Measurements from ENCODE around the gene GINS2. TPM values are rescaled to one million over a fixed set of nuclear protein-coding genes. Genes with fewer than 3 reads are reported as not detected.
A peak's percentile ranks its signal among the peaks of the same experiment; 100 is the strongest.

Gene GINS2
- total and polyA plus RNA-seq, 2 experiments from 2014 or later, result 40.5 to 44.4 TPM

DNA sequence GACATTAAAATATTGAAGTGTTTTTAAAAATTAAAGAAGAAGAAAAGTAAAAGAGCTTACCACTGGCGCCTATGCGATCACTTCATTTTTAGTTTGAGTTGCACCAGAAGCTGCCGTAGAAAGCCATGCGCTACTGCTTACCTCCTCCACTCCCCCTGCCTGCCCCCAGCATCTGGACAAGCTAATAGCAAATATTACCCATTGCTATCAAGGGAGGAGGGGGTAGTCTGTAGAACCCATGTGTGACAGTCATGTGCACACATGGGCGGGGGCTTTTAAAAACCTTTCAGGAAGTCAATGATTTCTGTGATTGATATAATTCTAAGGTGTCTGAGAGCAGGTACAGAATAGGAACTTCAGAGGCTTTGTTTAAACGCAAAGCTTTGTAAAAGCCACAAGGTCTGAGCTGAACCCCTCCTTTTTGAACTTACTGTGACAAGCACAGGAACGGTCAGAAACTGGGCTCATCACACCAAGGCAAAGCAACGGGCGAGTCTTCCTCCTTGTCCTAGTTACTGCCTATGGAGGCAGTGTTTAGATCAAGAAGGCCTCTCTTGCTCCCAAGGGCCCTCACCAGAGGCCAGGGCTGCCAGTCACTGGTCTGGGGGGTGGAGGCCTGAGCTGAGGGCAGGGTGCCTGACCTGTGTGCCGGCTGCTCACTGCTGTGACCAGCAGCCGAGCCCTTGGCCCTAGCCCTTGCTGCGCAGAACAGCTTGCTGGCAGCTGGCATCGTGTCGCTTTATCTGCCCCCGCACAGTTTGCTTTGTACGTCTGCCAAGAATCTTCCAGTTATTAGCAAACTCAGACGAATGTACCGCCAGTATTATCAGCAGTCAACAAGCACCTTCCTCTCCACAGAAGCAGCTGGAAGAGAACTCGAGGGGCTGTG, 15.0 kb downstream of the GINS2 start (continued):
- TF ChIP-seq, protein P1, sequence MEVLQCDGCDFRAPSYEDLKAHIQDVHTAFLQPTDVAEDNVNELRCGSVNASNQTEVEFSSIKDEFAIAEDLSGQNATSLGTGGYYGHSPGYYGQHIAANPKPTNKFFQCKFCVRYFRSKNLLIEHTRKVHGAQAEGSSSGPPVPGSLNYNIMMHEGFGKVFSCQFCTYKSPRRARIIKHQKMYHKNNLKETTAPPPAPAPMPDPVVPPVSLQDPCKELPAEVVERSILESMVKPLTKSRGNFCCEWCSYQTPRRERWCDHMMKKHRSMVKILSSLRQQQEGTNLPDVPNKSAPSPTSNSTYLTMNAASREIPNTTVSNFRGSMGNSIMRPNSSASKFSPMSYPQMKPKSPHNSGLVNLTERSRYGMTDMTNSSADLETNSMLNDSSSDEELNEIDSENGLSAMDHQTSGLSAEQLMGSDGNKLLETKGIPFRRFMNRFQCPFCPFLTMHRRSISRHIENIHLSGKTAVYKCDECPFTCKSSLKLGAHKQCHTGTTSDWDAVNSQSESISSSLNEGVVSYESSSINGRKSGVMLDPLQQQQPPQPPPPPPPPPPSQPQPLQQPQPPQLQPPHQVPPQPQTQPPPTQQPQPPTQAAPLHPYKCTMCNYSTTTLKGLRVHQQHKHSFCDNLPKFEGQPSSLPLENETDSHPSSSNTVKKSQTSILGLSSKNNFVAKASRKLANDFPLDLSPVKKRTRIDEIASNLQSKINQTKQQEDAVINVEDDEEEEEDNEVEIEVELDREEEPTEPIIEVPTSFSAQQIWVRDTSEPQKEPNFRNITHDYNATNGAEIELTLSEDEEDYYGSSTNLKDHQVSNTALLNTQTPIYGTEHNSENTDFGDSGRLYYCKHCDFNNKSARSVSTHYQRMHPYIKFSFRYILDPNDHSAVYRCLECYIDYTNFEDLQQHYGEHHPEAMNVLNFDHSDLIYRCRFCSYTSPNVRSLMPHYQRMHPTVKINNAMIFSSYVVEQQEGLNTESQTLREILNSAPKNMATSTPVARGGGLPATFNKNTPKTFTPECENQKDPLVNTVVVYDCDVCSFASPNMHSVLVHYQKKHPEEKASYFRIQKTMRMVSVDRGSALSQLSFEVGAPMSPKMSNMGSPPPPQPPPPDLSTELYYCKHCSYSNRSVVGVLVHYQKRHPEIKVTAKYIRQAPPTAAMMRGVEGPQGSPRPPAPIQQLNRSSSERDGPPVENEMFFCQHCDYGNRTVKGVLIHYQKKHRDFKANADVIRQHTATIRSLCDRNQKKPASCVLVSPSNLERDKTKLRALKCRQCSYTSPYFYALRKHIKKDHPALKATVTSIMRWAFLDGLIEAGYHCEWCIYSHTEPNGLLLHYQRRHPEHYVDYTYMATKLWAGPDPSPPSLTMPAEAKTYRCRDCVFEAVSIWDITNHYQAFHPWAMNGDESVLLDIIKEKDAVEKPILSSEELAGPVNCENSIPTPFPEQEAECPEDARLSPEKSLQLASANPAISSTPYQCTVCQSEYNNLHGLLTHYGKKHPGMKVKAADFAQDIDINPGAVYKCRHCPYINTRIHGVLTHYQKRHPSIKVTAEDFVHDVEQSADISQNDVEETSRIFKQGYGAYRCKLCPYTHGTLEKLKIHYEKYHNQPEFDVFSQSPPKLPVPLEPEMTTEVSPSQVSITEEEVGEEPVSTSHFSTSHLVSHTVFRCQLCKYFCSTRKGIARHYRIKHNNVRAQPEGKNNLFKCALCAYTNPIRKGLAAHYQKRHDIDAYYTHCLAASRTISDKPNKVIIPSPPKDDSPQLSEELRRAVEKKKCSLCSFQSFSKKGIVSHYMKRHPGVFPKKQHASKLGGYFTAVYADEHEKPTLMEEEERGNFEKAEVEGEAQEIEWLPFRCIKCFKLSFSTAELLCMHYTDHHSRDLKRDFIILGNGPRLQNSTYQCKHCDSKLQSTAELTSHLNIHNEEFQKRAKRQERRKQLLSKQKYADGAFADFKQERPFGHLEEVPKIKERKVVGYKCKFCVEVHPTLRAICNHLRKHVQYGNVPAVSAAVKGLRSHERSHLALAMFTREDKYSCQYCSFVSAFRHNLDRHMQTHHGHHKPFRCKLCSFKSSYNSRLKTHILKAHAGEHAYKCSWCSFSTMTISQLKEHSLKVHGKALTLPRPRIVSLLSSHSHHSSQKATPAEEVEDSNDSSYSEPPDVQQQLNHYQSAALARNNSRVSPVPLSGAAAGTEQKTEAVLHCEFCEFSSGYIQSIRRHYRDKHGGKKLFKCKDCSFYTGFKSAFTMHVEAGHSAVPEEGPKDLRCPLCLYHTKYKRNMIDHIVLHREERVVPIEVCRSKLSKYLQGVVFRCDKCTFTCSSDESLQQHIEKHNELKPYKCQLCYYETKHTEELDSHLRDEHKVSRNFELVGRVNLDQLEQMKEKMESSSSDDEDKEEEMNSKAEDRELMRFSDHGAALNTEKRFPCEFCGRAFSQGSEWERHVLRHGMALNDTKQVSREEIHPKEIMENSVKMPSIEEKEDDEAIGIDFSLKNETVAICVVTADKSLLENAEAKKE (CRISPR knock-in tag; IDR thresholded peaks at IDR 0.05), result no peak
- TF ChIP-seq EZH2phosphoT487 (IDR thresholded peaks at IDR 0.05; ENCODE audit: unreplicated experiment) (no peak), EZH2 (IDR thresholded peaks at IDR 0.05; ENCODE audit: low read depth, unreplicated experiment) (no peak), STAT1 (IDR thresholded peaks at IDR 0.05; ENCODE audit: unreplicated experiment) (no peak), ZNF114 (CRISPR knock-in tag; IDR thresholded peaks at IDR 0.05) (no peak), JUNB (IDR thresholded peaks at IDR 0.05; ENCODE audit: unreplicated experiment) (no peak)
- TF ChIP-seq, protein P2, sequence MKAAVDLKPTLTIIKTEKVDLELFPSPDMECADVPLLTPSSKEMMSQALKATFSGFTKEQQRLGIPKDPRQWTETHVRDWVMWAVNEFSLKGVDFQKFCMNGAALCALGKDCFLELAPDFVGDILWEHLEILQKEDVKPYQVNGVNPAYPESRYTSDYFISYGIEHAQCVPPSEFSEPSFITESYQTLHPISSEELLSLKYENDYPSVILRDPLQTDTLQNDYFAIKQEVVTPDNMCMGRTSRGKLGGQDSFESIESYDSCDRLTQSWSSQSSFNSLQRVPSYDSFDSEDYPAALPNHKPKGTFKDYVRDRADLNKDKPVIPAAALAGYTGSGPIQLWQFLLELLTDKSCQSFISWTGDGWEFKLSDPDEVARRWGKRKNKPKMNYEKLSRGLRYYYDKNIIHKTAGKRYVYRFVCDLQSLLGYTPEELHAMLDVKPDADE (IDR thresholded peaks at IDR 0.05), result no peak

DNA sequence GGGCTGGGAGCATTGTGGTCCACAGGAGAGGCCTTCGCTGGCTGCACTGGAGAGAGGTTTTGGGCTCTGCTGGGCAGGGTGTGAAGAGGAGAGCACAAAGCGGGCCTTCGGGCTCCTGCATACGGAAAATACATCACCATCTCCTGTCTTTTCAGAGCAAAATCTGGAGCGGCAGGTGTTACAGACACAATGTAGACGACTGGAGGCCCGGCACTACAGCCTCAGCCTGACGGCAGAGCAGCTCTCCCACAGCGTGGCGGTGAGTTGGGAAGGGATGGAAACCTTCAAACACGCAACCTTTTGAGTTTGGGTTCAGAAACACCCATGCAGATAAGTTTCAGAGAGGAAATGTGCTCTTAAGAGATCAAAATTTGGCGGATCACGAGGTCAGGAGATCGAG, 17.9 kb downstream of the GINS2 start:
- Histone ChIP-seq H3K4me2 (no peak overlapping the region), H3F3A (replicated peaks; ENCODE audit: low read depth) (peaks cover 23% of the 10 kb centered on the region), H3K9me2 (ENCODE audit: insufficient read depth) (no peaks in the 10 kb centered on the region), H3K4me3 (no peak overlapping the region), H3K27me3 (ENCODE audit: insufficient read depth) (no peaks in the 10 kb centered on the region), H4K20me1 (replicated peaks; ENCODE audit: insufficient read depth) (peaks cover 23% of the 10 kb centered on the region), H3K27ac (ENCODE audit: low read depth) (0 out of 2 replicates have a peak overlapping the region, but pooled peaks have one; percentile 65), H3K36me3 (ENCODE audit: insufficient read depth) (peaks cover 40% of the 10 kb centered on the region), H3K79me2 (replicated peaks; ENCODE audit: insufficient read depth) (no peaks in the 10 kb centered on the region; the same call in 1 of the 2 replicates), H3K4me1 (ENCODE audit: insufficient read depth) (no peaks in the 10 kb centered on the region), H2AFZ (no peak overlapping the region)
- peaks cover 3% of the 10 kb centered on the region; the same call in 1 of the 3 replicates for H3K4me1 Mint-ChIP-seq
- ATAC-seq (no peak), DNase-seq (ENCODE audit: low spot score) (no peak)
- peaks cover 92% of the 10 kb centered on the region for H3K36me3 Mint-ChIP-seq (ENCODE audit: low read depth)
- TF ChIP-seq ZNF331 (CRISPR knock-in tag; IDR thresholded peaks at IDR 0.05; ENCODE audit: low read depth) (no peak), EZH2phosphoT487 (IDR thresholded peaks at IDR 0.05; ENCODE audit: unreplicated experiment) (peak; percentile 25), EZH2 (IDR thresholded peaks at IDR 0.05; ENCODE audit: low read depth, unreplicated experiment) (no peak), ZNF114 (CRISPR knock-in tag; IDR thresholded peaks at IDR 0.05) (no peak), NANOG (IDR thresholded peaks at IDR 0.05; ENCODE audit: borderline replicate concordance) (no peak)
- H3K27me3 Mint-ChIP-seq (ENCODE audit: insufficient read depth, low read depth, poor library complexity), result peaks cover 13% of the 10 kb centered on the region
- H3K4me3 Mint-ChIP-seq, result no peak overlapping the region
- no peaks in the 10 kb centered on the region; the same call in 2 of the 3 replicates for H3K9me3 Mint-ChIP-seq
- no peak overlapping the region for H3K27ac Mint-ChIP-seq
